Neutrophil (primary cell): Measurements from ENCODE around the gene RAI1.
A peak's percentile ranks its signal among the peaks of the same experiment; 100 is the strongest.

Experiments
- H3K27ac ChIP-seq: fragments of 200-600 bp; sonication (generic); 2 replicates; pipeline ENCODE4 v1.5.1; 2016; ENCODE audit warnings: mild to moderate bottlenecking, moderate library complexity
- H3K27me3 ChIP-seq: fragments of 200-600 bp; sonication (generic); 2 replicates; pipeline ENCODE4 v1.6.0; 2016; ENCODE audit warnings: mild to moderate bottlenecking
- H3K36me3 ChIP-seq: fragments of 200-600 bp; sonication (generic); 2 replicates; pipeline ENCODE4 v1.5.1; 2017
- H3K4me1 ChIP-seq, 2 experiments: fragments of 200-600 bp in 1 of 2; sonication (generic) in 1 of 2; 1 replicate in 1 of 2; 2 replicates in 1 of 2; pipeline versions ENCODE4 v1.5.1 to v1.6.1; 2013 to 2016; ENCODE audit warnings: low read depth in 1 of 2, low read length in 1 of 2, mild to moderate bottlenecking in 1 of 2, moderate library complexity in 1 of 2; ENCODE audit not compliant: control insufficient read depth in 1 of 2, insufficient read depth in 1 of 2
- H3K4me3 ChIP-seq, 2 experiments: fragments of 200-600 bp in 1 of 2; sonication (generic) in 1 of 2; 1 replicate in 1 of 2; 2 replicates in 1 of 2; pipeline ENCODE4 v1.5.1; 2013 to 2016; ENCODE audit warnings: low read depth in 1 of 2, low read length in 1 of 2, mild to moderate bottlenecking in 1 of 2, moderate library complexity in 1 of 2
- H3K9me3 ChIP-seq: fragments of 200-600 bp; sonication (generic); 2 replicates; pipeline ENCODE4 v1.5.1; 2016
- TF ChIP-seq, protein P1 (sequence below): fragments of 200-600 bp; sonication (generic); IDR thresholded peaks from 2 replicates; pipeline ENCODE4 v1.5.1; 2016; ENCODE audit warnings: antibody characterized with exemption

Gene RAI1

DNA sequence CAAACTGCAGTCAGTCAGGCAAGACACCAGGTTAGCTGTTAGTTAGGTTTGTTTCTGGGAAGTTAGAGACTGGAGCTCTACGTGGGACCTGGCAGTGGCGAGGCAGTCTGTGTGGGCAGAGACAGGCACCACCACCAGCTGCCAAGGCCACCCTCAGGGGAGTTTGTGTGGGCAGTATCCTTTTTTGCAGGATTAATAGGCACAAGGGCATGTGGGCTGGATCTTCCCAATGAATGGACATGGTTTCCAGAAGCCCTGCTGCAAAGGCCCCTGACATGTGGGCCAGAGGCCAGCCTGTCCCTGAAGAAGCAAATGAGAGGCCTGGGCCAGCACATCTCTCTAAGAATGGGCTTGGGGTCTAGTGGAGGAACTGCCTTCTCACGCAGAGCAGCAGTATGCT is 174.7 kb downstream of the RAI1 start:
- H3K27ac ChIP-seq: no peak overlapping the region
- peaks cover 2% of the 10 kb centered on the region for H3K36me3 ChIP-seq
- H3K27me3 ChIP-seq: no peaks in the 10 kb centered on the region
- TF ChIP-seq, protein P1, sequence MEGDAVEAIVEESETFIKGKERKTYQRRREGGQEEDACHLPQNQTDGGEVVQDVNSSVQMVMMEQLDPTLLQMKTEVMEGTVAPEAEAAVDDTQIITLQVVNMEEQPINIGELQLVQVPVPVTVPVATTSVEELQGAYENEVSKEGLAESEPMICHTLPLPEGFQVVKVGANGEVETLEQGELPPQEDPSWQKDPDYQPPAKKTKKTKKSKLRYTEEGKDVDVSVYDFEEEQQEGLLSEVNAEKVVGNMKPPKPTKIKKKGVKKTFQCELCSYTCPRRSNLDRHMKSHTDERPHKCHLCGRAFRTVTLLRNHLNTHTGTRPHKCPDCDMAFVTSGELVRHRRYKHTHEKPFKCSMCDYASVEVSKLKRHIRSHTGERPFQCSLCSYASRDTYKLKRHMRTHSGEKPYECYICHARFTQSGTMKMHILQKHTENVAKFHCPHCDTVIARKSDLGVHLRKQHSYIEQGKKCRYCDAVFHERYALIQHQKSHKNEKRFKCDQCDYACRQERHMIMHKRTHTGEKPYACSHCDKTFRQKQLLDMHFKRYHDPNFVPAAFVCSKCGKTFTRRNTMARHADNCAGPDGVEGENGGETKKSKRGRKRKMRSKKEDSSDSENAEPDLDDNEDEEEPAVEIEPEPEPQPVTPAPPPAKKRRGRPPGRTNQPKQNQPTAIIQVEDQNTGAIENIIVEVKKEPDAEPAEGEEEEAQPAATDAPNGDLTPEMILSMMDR: no peak
- no peaks in the 10 kb centered on the region for H3K9me3 ChIP-seq
- peaks cover 0 to 3% of the 10 kb centered on the region in 2 experiments for H3K4me1 ChIP-seq
- no peak overlapping the region for H3K4me3 ChIP-seq

- H3K9me3 ChIP-seq: no peaks in the 10 kb centered on the region
- TF ChIP-seq, protein P1: no peak
- no peaks in the 10 kb centered on the region for H3K27me3 ChIP-seq
- peaks cover 7% of the 10 kb centered on the region for H3K36me3 ChIP-seq
- H3K27ac ChIP-seq: no peak overlapping the region
- H3K4me1 ChIP-seq: peaks cover 0 to 3% of the 10 kb centered on the region in 2 experiments
- H3K4me3 ChIP-seq: no peak overlapping the region
Observed at GRCh38 chr17:17856386-17856785, 175.1 kb downstream of the RAI1 start.

DNA sequence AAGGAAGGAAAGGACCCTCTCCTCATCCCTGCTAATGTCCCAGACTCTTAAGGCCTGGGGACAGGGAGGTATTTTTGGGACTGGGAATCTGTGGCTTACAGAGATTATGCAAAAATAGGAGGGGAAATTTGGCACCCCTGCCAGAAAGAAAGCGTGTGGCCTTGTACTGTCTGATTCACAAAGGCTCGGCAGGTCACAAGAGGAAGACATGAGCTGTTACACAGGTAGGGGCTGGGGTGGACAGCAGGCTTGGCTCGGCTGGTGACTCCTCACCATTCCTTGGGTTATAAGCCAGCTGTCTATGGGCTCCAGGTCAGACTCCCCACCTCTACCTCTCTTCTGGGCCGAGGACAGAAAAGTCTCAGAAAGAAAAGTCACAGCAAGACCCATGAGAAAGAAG is 176.2 kb downstream of the RAI1 start:
- H3K27me3 ChIP-seq: no peaks in the 10 kb centered on the region
- no peak overlapping the region for H3K27ac ChIP-seq
- peaks cover 16% of the 10 kb centered on the region for H3K36me3 ChIP-seq
- peaks cover 0 to 3% of the 10 kb centered on the region in 2 experiments for H3K4me1 ChIP-seq
- no peaks in the 10 kb centered on the region for H3K9me3 ChIP-seq
- no peak overlapping the region for H3K4me3 ChIP-seq
- TF ChIP-seq, protein P1: no peak

DNA sequence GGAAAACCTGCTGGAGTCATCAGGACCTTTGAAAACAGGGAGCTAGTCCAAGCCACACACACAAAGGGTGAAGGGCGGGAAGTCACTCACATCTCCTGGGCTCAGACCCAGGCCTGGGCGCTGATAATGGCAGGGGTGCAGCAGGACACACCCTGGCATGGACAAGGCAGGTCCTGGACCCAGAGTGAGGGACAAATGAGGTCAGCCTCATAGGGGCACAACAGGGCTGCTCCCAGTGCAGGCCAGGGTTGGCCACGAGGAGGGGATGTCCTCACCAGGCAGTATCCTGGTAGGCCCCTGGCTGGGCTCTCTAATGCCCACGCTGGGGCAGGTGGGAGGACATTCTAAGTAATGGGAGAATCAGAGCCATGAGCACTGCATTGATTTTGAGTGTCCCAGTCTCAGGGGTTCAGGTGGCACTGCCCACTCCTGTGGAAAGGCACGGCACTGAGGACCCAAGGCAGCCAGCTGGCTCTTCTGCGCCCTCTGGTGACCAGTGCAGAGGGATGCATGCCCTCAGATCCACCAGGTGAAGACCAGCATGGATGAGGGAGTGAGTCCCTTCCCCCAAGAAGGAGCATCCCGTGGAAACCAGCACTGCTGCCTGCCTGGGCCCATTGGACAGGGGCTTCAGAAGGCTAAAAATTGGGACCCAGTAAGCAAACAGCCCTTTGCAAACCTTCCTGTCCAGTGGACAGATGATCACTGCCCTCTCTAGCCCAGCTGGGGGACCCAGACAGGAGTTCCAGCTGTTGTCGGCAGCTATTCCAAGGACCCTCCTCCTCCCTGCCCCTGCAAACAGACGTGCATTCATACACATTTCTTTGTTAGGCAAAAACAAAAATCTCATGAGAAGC is 178.9 kb downstream of the RAI1 start:
- peaks cover 20% of the 10 kb centered on the region for H3K36me3 ChIP-seq
- H3K27ac ChIP-seq: no peak overlapping the region
- no peak overlapping the region for H3K4me3 ChIP-seq
- no peaks in the 10 kb centered on the region for H3K27me3 ChIP-seq
- H3K4me1 ChIP-seq: peaks cover 0 to 3% of the 10 kb centered on the region in 2 experiments
- H3K9me3 ChIP-seq: no peaks in the 10 kb centered on the region
- TF ChIP-seq, protein P1: peak; percentile 94

GRCh38 chr17:17860766-17861107 is 179.5 kb downstream of the RAI1 start:
- Histone ChIP-seq H3K4me1 (peaks cover 0 to 3% of the 10 kb centered on the region in 2 experiments), H3K4me3 (no peak overlapping the region), H3K9me3 (no peaks in the 10 kb centered on the region), H3K27ac (no peak overlapping the region), H3K27me3 (no peaks in the 10 kb centered on the region), H3K36me3 (peaks cover 21% of the 10 kb centered on the region)
- TF ChIP-seq, protein P1: no peak
